DND-41 (cell line): ENCODE measurements around the gene CD96.

ENCODE experiments used
- CTCF ChIP-seq: IDR thresholded peaks from 2 replicates; pipeline ENCODE4 v1.5.1; 2012; ENCODE audit warnings: borderline replicate concordance, low read length, moderate library complexity, mild to moderate bottlenecking; ENCODE audit not compliant: poor library complexity, severe bottlenecking; ENCODE audit errors: extremely low read depth
- EZH2 ChIP-seq: IDR thresholded peaks from 3 replicates; pipeline ENCODE4 v1.6.1; 2012; ENCODE audit warnings: borderline replicate concordance, low read depth, mild to moderate bottlenecking, moderate library complexity, low read length, inconsistent platforms; ENCODE audit not compliant: severe bottlenecking

- TF ChIP-seq CTCF (peak; percentile 89), EZH2 (no peak)
Measured at GRCh38 chr3:111668888-111669488, 127.0 kb downstream of the CD96 start.
